Hematopoietic multipotent progenitor cell treated with erythropoietin and hydrocortisone succinate and interleukin-3 and kit ligand, for 4 days (in vitro differentiated cells): ENCODE data around the gene PPP3R1.
"Not testable (repeated sequence)": the region's sequence is repeated elsewhere in the genome, so short reads cannot be mapped to it uniquely, and the experiment has no call there.

Experiments used
- DNase-seq: peaks from one replicate; pipeline ENCODE4 v3.0.0-alpha.2; 2015

The PPP3R1 gene

GRCh38 chr2:68185541-68186164 lies 66.7 kb downstream of the PPP3R1 start:
- DNase-seq, result peak; percentile 87

DNA sequence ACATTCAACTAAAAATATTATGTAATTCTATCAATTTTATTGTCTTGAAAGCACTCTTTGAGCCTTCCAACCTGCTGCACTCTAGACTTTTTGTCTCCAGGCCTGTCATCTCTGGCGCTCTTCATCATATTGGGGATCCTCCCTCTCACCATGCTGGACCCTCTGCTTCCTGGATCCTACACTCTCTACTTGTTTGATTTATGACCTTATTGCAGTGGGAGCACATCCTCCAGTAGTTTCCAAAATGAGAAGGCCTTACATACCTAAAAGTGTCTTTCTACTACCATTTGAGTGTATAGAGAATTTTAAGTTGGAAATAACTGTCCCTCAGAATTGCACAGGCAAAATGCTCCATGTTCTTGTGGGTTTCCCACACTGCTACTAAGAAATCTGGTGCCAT lies 69.4 kb downstream of the PPP3R1 start:
- DNase-seq, result no peak

DNA sequence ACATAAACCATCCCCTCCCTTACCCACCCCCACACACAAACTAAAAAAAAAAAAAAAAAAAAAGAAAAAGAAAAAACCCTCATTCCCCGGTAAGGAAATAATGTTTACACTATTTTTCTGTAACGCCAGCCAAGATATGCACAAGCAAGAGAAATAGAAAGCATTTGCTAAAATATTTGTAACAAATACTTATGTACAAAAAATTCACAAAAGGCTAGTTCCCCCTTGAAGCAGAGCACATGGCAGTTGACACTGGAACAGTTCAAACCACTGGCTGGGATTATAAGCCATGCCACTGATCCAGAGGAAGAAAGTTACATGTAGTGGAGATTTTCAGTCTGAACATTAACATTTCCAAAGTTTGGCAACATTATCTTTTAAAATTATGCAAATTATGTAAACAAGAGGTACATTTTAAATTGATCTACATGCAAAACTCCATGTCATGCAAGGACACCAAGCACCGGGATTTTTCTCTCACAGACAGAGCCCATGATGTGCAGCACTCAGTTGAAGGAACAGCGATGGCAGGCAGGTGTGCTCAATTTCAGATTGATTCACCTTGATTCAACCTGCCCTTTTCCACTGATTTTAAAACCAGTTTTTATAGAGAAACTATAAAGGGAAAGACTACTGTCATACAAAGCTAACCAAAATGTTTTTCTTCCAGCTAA lies 73.2 kb downstream of the PPP3R1 start:
- no peak for DNase-seq

DNA sequence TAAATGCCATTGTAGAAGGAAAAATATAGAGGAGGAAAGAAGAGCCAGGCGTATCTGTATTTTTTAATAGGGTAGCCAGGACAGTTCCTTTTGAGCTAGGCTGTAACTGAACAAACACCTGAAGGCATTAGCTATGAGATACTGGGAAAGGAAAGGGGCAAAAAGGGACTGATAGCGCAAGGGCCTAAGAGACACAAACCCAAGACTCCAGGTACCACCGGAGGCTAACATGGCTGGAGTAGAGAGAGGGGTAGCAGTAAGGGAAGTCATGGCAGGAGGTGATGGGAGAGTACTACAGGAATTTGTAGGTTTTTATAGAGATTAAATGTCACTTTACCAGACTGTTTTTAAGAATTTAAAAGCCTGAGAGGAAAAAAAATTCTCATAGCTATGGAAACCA lies 73.9 kb downstream of the PPP3R1 start:
- DNase-seq, result no peak

DNA sequence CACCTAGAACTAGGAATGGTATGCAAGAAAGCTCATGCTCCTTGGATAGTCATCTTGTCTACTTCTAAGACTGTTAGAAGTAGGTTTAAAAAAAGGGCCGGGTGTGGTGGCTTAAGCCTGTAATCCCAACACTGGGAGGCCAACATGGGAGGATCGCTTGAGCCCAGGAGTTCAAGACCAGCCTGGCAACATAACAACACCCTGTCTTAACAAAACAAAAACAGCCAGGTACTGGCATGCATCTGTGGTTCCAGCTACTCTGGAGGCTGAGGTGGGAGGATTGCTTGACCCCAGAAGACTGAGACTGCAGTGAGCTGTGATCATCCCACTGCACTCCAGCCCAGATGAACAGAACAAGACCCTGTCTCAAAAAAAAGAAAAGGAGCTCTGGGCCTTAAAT lies 74.8 kb downstream of the PPP3R1 start:
- no peak for DNase-seq

DNA sequence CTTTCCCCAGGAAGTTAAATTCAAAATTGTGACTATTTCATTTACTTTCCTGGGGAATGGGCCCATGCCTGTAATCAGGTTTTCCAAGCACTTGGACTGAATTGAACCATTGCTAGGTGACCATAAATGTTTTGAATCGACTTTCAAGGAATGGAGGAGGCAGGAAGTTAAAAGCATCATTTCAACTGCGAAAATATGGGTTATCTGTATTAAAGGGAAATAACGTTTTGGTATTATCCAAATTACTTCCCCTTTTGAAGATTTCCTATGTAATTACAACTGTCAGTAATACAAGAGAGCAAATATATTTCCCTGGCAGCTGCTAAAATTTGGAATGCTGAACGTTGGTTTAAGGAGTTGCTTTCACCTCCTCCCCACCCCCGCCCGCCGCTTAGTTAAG lies 75.7 kb downstream of the PPP3R1 start:
- peak; percentile 46 for DNase-seq

DNA sequence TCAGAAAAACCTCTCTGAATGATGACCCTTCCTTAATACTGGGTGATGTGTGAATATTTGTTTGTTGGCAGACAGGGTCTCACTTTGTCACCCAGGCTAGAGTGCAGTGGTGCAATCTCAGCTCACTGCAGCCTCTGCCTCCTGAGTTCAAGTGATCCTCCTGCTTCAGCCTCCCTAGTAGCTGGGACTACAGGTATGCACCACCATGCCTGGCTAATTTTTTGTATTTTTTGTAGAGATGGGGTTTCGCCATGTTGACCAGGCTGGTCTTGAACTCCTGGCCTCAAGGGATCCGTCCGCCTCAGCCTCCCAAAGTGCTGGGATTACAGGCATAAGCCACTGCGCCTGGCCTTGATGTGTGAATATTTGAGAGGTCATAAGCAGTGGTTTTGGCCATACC lies 77.1 kb downstream of the PPP3R1 start:
- not testable (repeated sequence) for DNase-seq

DNA sequence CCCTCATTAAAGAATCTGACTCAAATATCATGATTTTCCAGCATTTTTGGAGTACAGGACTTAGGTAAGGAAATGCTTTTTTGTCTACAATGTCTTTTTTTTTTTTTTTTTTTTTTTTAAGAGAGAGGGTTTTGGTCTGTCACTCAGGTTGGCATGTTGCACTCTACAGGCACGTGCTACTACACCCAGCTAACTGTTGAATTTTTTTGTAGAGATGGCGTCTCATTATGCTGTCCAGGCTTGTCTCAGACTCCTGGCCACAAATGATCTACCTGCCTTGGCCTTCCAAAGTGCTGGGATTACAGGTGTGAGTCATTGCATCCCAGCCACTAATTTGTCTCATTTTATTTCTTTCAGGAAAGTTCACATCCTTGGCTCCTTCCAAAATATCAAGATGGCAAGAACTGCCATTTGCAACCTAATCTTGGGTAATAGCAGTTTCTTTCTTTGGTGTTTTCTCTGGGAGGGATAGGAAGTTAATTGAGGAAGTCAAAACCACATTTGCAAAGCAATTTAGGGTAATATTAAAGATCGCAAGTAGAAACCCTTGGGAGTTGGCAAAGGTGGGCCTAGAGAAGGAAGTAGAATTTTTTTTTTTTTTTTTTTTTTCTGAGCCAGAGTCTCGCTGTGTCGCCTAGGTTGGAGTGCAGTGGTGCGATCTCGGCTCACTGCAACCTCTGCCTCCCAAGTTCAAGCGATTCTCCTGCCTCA lies 79.2 kb downstream of the PPP3R1 start:
- DNase-seq, result peak; percentile 86

DNA sequence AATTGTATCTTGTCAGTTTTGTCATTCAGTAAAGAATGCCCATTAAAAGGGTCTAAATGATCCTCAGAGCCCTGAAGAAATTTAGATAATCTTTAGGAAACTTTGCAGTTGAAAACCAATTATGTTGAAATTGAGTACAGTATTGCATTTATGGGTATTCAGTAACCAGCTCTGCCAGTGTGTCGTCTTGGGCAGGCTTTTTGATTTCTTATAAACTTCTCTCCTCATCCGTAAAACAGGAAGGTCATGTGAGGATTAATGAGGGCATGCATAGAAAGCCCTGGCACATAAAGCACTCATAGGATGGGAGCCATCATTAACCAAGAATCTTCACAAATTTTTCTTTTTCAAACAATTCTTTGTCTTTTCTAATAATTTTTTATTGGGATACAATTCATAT lies 79.8 kb downstream of the PPP3R1 start:
- no peak for DNase-seq

DNA sequence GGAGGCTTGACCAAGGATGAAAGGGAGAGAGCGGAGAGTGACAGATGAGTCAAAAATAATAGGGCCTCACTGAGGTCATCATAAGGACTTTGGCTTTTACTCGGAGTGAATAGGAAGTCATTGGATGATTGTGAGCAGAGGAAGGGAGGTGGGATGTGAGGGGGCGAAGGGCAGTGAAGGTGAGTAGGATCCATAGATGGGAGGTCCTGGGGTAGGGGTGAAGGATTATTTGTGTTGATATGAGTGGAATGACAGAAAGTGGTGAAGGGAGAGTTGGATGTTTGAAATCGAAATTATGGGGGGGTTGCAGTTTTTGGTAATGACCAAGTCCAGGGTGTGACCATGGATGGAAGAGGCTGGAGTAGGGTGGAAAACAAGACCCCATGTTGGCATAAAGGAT lies 80.6 kb downstream of the PPP3R1 start:
- no peak for DNase-seq

DNA sequence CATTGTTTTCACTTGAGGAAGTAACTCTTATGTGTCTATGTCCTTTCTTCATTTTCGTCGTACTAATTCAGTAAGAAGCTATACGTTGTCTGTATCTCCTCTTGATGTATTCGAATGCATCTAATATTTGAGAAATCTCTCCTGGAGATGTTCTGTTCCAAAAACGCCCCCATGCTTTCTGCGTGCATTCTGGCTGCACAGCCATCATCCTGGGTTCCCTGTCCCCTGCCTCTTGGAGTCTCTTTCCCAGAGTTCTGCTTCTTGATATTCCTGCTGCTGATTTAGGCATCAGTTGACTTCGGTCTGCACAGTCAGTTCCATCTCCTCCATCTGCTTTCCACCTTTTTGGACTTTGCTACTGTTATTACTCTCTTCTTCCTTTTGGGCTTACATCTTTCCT lies 81.2 kb downstream of the PPP3R1 start:
- DNase-seq, result no peak

DNA sequence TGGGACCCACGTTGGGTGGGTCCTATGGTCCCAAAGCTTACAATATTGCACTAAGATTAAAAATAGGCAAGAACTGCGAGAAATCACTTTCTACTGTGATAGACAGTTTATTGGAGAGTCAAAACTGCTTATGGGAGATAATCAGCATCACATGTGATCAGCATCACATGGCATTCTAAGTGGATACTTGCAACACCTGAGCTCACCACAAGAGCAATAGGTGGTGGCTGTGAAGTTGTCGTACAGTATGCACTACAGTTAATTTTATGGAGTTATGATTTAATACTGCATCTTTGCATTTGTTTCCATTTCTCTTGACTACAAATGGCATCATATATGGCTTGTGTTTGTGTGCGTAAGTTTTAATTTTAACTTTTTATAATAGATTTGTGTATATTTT lies 83.0 kb downstream of the PPP3R1 start:
- no peak for DNase-seq

DNA sequence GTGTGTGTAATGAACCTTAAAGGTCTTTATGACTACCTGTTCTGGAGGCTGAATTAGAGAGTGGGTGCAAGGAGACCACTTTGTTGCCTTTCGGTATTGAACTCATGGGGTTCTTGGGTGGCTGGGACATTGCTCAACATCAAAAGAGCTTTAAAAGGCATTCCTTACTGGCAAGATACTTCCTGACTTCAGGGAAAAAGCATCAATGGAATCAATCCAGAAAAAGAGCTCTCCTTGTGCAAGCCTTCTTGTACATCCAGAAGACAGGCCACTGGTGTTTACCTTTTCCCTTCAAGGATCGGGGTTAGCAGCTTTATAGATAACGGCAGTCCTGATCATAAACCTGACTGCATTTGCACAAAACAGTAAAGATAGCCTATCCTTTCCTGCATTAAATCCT lies 85.1 kb downstream of the PPP3R1 start:
- no peak for DNase-seq

DNA sequence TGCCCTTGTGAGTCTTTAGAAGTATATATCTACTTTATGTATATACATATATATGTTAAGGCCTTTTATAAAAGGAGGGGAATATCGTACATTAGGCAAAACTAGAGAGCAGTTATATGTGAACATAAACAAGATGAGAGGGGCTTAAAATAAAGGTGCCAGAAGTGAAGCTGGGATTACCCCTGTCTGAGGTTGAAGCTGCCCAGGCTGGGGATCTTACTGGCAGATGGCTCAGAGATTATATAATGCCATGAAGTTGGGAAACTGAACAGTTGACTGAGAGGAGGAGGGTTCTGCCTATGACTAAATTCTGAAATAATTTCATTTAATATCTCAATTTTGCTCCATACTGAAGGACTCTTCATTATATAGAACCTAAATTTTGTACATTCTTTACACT lies 88.7 kb downstream of the PPP3R1 start:
- no peak for DNase-seq

- no peak for DNase-seq
Observed at GRCh38 chr2:68158134-68158447, 94.2 kb downstream of the PPP3R1 start.

GRCh38 chr2:68157402-68158133 lies 94.8 kb downstream of the PPP3R1 start, which contains the start of gene PNO1:
Gene PNO1, plus strand, starts transcription at chr2:68157888. Its CDS starts 47 bp downstream, at chr2:68157935.
- peak; percentile 98 for DNase-seq

DNA sequence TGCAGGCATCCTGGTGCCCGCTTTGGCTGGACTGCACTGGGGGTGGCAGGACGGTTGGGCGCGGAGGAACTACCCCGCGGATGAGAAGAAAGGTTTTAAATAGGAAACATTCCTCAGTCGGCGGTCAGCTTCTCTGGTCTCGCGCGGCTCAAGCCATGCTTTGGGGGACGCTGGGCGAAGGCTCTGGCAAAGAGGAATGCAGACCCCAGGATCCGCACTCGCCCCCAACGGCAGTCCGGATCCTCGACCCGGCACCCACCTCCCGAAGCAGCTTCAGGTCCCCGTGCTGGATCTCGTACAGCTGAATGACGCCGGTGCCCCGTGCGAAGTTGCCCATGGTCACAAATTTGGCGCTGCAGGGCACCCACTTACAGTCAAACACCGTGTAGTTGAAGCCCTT lies 95.3 kb downstream of the PPP3R1 start:
- no peak for DNase-seq

GRCh38 chr2:68156419-68156818 lies 95.9 kb downstream of the PPP3R1 start:
- no peak for DNase-seq

DNA sequence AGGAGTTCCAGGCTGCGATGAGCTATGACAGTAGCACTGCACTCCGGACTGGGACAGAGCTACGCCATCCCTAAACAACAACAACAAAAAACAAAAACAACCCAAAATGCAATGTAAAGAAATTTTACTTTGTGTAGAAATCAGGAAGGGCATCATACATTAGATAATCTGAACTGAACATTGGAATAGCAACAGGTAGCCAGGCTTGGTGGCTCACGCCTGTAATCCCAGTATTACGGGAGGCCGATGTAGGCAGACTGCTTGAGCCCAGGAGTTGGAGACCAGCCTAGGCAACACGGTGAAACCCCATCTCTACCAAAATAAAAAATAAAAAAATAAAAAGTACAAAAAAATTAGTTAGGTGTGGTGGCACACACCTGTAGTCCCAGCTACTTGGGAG lies 96.7 kb downstream of the PPP3R1 start:
- no peak for DNase-seq

GRCh38 chr2:68152681-68153347 lies 99.5 kb downstream of the PPP3R1 start:
- no peak for DNase-seq

DNA sequence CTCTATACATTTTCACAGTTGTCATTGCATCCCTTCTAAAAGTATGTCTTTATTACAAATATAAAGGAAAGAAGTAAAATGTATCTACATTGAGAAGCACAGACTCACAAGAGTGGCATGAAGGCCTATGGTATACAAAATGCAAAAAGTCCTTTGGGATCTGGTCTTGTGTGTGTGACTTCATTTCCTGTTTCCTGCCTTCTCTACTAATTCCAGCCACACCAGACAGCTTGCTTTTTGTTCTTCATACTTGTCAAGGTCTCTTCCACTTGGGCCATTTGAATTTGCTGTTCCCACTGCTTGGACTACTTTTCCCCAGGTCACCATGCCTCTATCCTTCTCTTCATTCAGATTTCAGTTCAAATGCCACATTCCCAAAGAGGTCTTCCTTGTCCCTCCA lies 101.3 kb downstream of the PPP3R1 start:
- DNase-seq, result no peak

DNA sequence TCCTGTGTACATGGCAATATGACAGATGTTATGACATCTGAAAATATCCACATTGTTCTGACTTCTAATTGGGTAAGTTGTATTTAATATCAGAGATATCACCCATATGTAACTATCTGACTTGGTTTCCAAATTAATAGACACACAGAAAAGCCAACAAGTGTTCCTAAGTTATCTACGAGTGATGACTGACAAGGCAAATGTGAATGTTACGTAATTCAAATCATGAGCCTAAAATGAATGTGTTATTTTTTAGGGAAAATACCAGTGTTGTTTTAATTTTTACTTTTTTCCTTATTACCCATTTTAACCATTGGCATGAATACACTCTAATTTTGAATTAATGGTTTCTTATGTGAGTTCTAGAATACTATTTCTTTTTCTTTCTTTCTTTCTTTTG lies 110.5 kb downstream of the PPP3R1 start:
- DNase-seq, result no peak
